Panc1 (cell line): ENCODE data around the gene TJAP1. TPM values are rescaled to one million over a fixed set of nuclear protein-coding genes. Genes with fewer than 3 reads are reported as not detected.

Source experiments
- ATAC-seq: fragments of 200-7000 bp; cut with Tn5 transposase; 2 replicates; pipeline ENCODE4 v1.9.1; 2020; ENCODE audit warnings: mild to moderate bottlenecking, moderate library complexity
- BruUV-seq: library from RNA; stranded (reverse); fragments of 400-500 nt; replicated peaks from 2 replicates; lab custom pipeline; 2021; lab: Mats Ljungman, UMichigan
- CTCF ChIA-PET: fragments of 300-600 bp; sonication (Branson Sonifier 250); formaldehyde crosslinking; loops from one replicate; lab custom pipeline; 2022; ENCODE audit warnings: antibody characterized with exemption; lab: Charles Lee
- POLR2A ChIA-PET: fragments of 300-600 bp; sonication (Branson Sonifier 250); formaldehyde crosslinking; loops from one replicate; lab custom pipeline; 2022; ENCODE audit warnings: antibody characterized with exemption; lab: Charles Lee
- DNase-seq: peaks from one replicate; pipeline ENCODE4 v3.0.0-alpha.2; 2010; ENCODE audit warnings: low read depth, low spot score
- H3K27ac ChIP-seq: 2 replicates; pipeline ENCODE4 v1.5.1; 2011; ENCODE audit warnings: mild to moderate bottlenecking, low read length, inconsistent platforms
- H3K27me3 ChIP-seq: fragments of 200-500 bp; sonication (Bioruptor generic); 2 replicates; pipeline ENCODE4 v1.6.0; 2014; ENCODE audit warnings: low read length, inconsistent platforms; ENCODE audit not compliant: control insufficient read depth, insufficient read depth
- H3K36me3 ChIP-seq: fragments of 200-500 bp; sonication (Bioruptor generic); 2 replicates; pipeline ENCODE4 v1.5.1; 2014; ENCODE audit warnings: inconsistent platforms, mild to moderate bottlenecking, low read length, moderate library complexity; ENCODE audit not compliant: control insufficient read depth, insufficient read depth
- H3K4me1 ChIP-seq: 2 replicates; pipeline ENCODE4 v1.5.1; 2011; ENCODE audit warnings: inconsistent platforms, mild to moderate bottlenecking, low read length, moderate library complexity; ENCODE audit not compliant: control insufficient read depth, insufficient read depth
- H3K4me3 ChIP-seq, 2 experiments: 2 replicates each; pipeline ENCODE4 v1.5.1; 2011 to 2012; ENCODE audit warnings: low read depth in 2 of 2, low read length in 2 of 2, mild to moderate bottlenecking in 2 of 2, inconsistent platforms in 1 of 2, moderate library complexity in 1 of 2
- H3K9me3 ChIP-seq: fragments of 200-500 bp; sonication (Bioruptor generic); 2 replicates; pipeline ENCODE4 v1.5.1; 2014; ENCODE audit warnings: low read depth, mild to moderate bottlenecking, inconsistent platforms, low read length, moderate library complexity; ENCODE audit not compliant: control insufficient read depth, insufficient read depth
- POLR2AphosphoS5 ChIP-seq: IDR thresholded peaks from 2 replicates; pipeline ENCODE4 v1.6.1; 2012; ENCODE audit warnings: mild to moderate bottlenecking, low read depth, low read length, moderate library complexity
- SIN3A ChIP-seq: IDR thresholded peaks from 2 replicates; pipeline ENCODE4 v1.6.1; 2012; ENCODE audit warnings: low read depth, mild to moderate bottlenecking, low read length, moderate library complexity, borderline replicate concordance; ENCODE audit not compliant: insufficient read depth
- TCF7L2 ChIP-seq: IDR thresholded peaks from 2 replicates; pipeline ENCODE4 v1.6.1; 2011; ENCODE audit warnings: mild to moderate bottlenecking, low read depth, low read length, inconsistent platforms
- in situ Hi-C: cut with HindIII; loops from 2 replicates; pipeline ENCODE4 v1.10.0; 2016; ENCODE audit warnings: low sequenced_read_pairs, low pct_unique_long_range_greater_than_20kb
- intact Hi-C: fragments of 100-400 bp; cut with micrococcal nuclease; formaldehyde crosslinking; loops from one replicate; pipeline ENCODE4 v1.10.0; 2022; ENCODE audit not compliant: unreplicated experiment
- total RNA-seq: library from RNA; stranded (reverse); gene quantifications from one replicate; pipeline ENCODE4 v1.2.1, GENCODE V29; 2021; ENCODE audit not compliant: unreplicated experiment
- TF ChIP-seq, protein P1 (sequence below), 2 experiments: IDR thresholded peaks; 2 replicates each; pipeline ENCODE4 v1.6.1; 2011 to 2012; ENCODE audit warnings: low read depth in 2 of 2, control low read depth in 1 of 2, low read length in 1 of 2, mild to moderate bottlenecking in 1 of 2, moderate library complexity in 1 of 2; ENCODE audit not compliant: insufficient read depth in 1 of 2
- TF ChIP-seq, protein P2 (sequence below): fragments of 450-650 bp; IDR thresholded peaks from 2 replicates; pipeline ENCODE4 v1.5.1; 2017; ENCODE audit warnings: mild to moderate bottlenecking

The TJAP1 gene
- total RNA-seq, 1 experiment from 2014 or later: 42.7 TPM

DNA sequence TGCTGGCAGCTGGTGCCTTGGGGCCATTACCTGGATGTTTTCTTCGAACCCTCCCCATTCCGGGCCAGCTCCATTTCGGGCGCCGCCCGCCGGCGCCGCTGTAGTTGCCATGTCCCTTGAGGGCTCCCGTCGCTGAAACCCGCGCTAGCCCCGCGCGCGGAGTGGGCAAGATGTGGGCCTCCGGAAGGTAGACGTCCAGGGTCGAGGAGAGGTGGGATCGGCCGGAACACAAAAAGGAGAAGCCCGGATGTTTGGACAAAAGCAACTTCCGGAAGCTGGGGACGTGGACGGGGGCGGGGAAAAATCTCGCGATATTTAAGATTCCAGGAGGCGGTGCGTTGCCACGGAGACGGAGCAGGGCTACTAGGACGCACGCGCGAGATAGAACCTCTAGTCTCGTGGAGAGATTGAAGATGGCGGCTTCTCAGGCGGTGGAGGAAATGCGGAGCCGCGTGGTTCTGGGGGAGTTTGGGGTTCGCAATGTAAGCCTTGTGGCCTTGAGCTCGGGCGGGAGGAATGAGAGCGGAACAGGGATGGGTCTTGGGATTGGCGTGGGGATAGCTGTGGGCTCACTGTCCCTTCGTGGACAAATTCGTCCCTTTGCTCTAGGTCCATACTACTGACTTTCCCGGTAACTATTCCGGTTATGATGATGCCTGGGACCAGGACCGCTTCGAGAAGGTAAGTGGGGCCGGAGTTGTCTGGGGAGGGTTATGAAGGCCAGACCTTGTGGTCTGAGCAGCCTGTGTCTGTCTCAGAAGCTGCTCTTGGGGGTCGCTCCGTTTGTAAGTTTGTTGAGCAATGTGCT is 39.5 kb downstream of the TJAP1 start, which contains the start of the genes POLR1C and YIPF3:
Gene POLR1C (plus strand): TSS at position 393 of the 808 bp plus-strand sequence. CDS start 21 bp downstream, at position 414.
Gene YIPF3 (minus strand): TSS at position 230 of the 808 bp plus-strand sequence. CDS start 119 bp downstream, at position 111.
- TF ChIP-seq POLR2AphosphoS5: peak; percentile 98
- TF ChIP-seq, protein P1, sequence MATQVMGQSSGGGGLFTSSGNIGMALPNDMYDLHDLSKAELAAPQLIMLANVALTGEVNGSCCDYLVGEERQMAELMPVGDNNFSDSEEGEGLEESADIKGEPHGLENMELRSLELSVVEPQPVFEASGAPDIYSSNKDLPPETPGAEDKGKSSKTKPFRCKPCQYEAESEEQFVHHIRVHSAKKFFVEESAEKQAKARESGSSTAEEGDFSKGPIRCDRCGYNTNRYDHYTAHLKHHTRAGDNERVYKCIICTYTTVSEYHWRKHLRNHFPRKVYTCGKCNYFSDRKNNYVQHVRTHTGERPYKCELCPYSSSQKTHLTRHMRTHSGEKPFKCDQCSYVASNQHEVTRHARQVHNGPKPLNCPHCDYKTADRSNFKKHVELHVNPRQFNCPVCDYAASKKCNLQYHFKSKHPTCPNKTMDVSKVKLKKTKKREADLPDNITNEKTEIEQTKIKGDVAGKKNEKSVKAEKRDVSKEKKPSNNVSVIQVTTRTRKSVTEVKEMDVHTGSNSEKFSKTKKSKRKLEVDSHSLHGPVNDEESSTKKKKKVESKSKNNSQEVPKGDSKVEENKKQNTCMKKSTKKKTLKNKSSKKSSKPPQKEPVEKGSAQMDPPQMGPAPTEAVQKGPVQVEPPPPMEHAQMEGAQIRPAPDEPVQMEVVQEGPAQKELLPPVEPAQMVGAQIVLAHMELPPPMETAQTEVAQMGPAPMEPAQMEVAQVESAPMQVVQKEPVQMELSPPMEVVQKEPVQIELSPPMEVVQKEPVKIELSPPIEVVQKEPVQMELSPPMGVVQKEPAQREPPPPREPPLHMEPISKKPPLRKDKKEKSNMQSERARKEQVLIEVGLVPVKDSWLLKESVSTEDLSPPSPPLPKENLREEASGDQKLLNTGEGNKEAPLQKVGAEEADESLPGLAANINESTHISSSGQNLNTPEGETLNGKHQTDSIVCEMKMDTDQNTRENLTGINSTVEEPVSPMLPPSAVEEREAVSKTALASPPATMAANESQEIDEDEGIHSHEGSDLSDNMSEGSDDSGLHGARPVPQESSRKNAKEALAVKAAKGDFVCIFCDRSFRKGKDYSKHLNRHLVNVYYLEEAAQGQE (IDR thresholded peaks at IDR 0.05; ENCODE audit: insufficient read depth in 1 of 2, low read depth in 2 of 2, low read length in 1 of 2): no peak
- TF ChIP-seq SIN3A: peak; percentile 85; the same call in 1 of the 2 replicates
- peaks cover 25% of the 10 kb centered on the region for H3K36me3 ChIP-seq
- no peaks in the 10 kb centered on the region for H3K27me3 ChIP-seq
- H3K9me3 ChIP-seq: no peaks in the 10 kb centered on the region
- DNase-seq (peak; percentile 91), ATAC-seq (peak; percentile 92)
- in situ Hi-C loops: no loop called here
- H3K4me3 ChIP-seq: peak within 1 kb of the TSS; percentile 90 to 100
- ChIA-PET CTCF (no interaction called here), POLR2A (interaction anchor here (1.2 kb wide), 1 partner anchor 15 kb away, joined by 3 read pairs; no protein-coding TSS in a partner anchor)
- H3K4me1 ChIP-seq: peaks cover 15% of the 10 kb centered on the region
- no TSS peak for BruUV-seq
- peak within 1 kb of the TSS; percentile 86 for H3K27ac ChIP-seq
- intact Hi-C loops: no loop called here

DNA sequence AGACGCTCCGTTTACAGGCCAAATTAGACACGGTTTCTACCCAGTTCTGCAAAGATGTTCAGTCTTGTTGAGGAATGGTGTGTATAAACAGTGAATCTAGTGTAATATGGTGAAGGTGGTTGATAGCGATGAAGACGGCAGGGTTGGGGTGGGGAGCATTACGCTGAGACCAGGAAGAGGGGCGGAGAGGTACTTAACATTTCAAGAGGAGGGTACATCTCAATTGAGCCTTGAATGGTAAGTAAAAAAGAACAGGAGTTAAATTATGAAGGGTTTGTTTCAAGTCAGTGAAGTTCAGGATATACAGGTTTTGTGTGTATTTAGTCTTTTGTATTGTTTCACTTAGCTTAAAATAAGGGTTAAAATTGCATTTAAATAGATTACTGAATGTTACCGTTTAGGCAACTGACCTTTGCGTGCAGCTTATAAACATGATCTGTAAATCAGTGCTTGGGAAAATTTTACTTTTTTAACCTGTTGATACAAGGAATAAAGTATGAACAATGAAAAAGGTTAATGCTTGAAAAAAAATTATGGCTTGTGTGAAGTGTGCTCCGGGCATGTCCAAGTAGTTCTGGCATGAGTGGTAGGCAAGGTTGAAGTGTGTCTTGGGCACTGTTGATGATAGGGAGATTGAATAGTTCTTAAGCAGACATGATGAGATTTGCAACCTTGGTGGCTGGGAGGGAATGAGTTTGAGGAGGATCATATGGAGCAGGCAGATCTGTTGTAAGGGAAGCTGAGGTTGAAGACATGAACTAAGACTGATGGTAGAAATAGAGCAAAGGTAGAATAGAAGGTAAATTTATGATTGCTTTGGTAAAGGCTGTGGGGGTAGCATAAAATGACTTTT is 40.4 kb downstream of the TJAP1 start:
- peak overlapping the region; percentile 90 to 100 for H3K4me3 ChIP-seq
- in situ Hi-C loops: no loop called here
- no peaks in the 10 kb centered on the region for H3K9me3 ChIP-seq
- POLR2A ChIA-PET: interaction anchor here (1.2 kb wide), 1 partner anchor 14 kb away, joined by 3 read pairs; no protein-coding TSS in a partner anchor
- H3K27me3 ChIP-seq: no peaks in the 10 kb centered on the region
- intact Hi-C loops: no loop called here
- peaks cover 30% of the 10 kb centered on the region for H3K36me3 ChIP-seq
- TF ChIP-seq, protein P1 (IDR thresholded peaks at IDR 0.05; ENCODE audit: insufficient read depth in 1 of 2, low read depth in 2 of 2, low read length in 1 of 2): no peak
- TF ChIP-seq, protein P2, sequence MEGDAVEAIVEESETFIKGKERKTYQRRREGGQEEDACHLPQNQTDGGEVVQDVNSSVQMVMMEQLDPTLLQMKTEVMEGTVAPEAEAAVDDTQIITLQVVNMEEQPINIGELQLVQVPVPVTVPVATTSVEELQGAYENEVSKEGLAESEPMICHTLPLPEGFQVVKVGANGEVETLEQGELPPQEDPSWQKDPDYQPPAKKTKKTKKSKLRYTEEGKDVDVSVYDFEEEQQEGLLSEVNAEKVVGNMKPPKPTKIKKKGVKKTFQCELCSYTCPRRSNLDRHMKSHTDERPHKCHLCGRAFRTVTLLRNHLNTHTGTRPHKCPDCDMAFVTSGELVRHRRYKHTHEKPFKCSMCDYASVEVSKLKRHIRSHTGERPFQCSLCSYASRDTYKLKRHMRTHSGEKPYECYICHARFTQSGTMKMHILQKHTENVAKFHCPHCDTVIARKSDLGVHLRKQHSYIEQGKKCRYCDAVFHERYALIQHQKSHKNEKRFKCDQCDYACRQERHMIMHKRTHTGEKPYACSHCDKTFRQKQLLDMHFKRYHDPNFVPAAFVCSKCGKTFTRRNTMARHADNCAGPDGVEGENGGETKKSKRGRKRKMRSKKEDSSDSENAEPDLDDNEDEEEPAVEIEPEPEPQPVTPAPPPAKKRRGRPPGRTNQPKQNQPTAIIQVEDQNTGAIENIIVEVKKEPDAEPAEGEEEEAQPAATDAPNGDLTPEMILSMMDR: no peak
- TF ChIP-seq SIN3A (no peak), TCF7L2 (no peak), POLR2AphosphoS5 (no peak)
- DNase-seq (no peak), ATAC-seq (peak; percentile 5; the same call in 1 of the 2 replicates)
- TSS peak; percentile 86 for BruUV-seq
- H3K4me1 ChIP-seq: peaks cover 15% of the 10 kb centered on the region
- CTCF ChIA-PET: no interaction called here
- H3K27ac ChIP-seq: peak overlapping the region; percentile 86
